Colonic mucosa (tissue), 4 donors: Measurements from ENCODE around the gene ZNF516. TPM values are rescaled to one million over a fixed set of nuclear protein-coding genes. Genes with fewer than 3 reads are reported as not detected.

ENCODE experiments used
- DNase-seq: peaks from one replicate; pipeline ENCODE4 v3.0.0-alpha.2; 2020
- H3K27ac ChIP-seq: fragments of 200-600 bp; one replicate; pipeline ENCODE4 v1.8.0; 2021
- H3K27me3 ChIP-seq: fragments of 200-600 bp; one replicate; pipeline ENCODE4 v1.8.0; 2021
- H3K36me3 ChIP-seq: fragments of 200-600 bp; one replicate; pipeline ENCODE4 v1.8.0; 2021
- H3K4me1 ChIP-seq: fragments of 200-600 bp; one replicate; pipeline ENCODE4 v1.8.0; 2021; ENCODE audit warnings: mild to moderate bottlenecking
- H3K4me3 ChIP-seq: fragments of 200-600 bp; one replicate; pipeline ENCODE4 v1.8.0; 2021
- H3K9ac ChIP-seq, 2 donors: one replicate each; pipeline ENCODE4 v1.7.0; 2013; ENCODE audit warnings: control low read depth in 2 of 2, low read depth in 2 of 2, low read length in 2 of 2
- H3K9me3 ChIP-seq: fragments of 200-600 bp; one replicate; pipeline ENCODE4 v1.8.0; 2021
- intact Hi-C: fragments of 100-400 bp; cut with DNase I; formaldehyde crosslinking; loops from one replicate; pipeline ENCODE4 v1.14.1; 2022
- total RNA-seq, 2 donors: library from RNA; stranded (reverse); fragmentation: NEBNext Ultra II Directional in 1 of 2; extraction: Animal tissue kit (Norgen Biotek cat#: 25700) in 1 of 2; gene quantifications; one replicate each; pipeline ENCODE4 v1.2.1, GENCODE V29; 2021
- TF ChIP-seq, protein P1 (sequence below): fragments of 200-600 bp; IDR thresholded peaks from one replicate; pipeline ENCODE4 v1.8.0; 2022; ENCODE audit warnings: antibody characterized with exemption, mild to moderate bottlenecking
- donor health status: healthy.
- donor health status: DM: no; HTN: no; CAD: no.
- donor health status: DM: no; HTN: no; CAD: no.

Gene ZNF516
- total RNA-seq, 2 donors from 2014 or later: 15.2 to 21.3 TPM

DNA sequence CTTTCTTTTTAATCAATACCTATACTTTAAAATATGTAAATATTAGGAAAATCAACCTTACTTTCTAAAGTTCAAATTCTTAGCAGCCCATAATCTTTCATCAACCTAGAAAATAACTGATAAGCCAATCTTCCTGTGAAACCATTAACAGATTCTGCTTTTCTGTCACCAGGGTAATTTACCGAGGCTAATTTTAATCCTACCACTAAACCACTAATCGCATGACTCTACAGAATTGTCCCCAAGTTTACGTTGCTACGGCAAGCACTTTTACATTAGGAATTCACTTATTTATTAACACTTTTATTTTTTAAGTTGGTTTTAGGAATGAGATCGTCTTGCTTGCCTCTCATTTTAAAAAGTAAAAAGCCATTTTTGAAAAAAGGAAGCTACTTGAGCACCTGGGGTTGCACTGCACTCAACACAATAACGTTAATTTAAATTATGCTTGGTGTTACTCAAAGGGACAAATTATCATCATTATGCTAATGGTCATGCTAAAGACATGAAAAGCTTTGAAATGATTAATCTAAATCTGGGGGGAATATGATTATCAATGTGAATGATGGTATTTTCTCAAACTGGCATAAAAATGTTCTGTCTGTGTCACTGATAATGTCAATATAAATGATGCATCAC lies 10.2 kb downstream of the ZNF516 start:
- intact Hi-C loops: no loop called here
- Histone ChIP-seq H3K4me3 (no peak overlapping the region), H3K36me3 (no peaks in the 10 kb centered on the region), H3K27me3 (no peaks in the 10 kb centered on the region), H3K27ac (no peak overlapping the region), H3K9me3 (no peaks in the 10 kb centered on the region), H3K4me1 (no peaks in the 10 kb centered on the region), H3K9ac (no peak overlapping the region)
- TF ChIP-seq, protein P1, sequence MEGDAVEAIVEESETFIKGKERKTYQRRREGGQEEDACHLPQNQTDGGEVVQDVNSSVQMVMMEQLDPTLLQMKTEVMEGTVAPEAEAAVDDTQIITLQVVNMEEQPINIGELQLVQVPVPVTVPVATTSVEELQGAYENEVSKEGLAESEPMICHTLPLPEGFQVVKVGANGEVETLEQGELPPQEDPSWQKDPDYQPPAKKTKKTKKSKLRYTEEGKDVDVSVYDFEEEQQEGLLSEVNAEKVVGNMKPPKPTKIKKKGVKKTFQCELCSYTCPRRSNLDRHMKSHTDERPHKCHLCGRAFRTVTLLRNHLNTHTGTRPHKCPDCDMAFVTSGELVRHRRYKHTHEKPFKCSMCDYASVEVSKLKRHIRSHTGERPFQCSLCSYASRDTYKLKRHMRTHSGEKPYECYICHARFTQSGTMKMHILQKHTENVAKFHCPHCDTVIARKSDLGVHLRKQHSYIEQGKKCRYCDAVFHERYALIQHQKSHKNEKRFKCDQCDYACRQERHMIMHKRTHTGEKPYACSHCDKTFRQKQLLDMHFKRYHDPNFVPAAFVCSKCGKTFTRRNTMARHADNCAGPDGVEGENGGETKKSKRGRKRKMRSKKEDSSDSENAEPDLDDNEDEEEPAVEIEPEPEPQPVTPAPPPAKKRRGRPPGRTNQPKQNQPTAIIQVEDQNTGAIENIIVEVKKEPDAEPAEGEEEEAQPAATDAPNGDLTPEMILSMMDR: no peak
- no peak for DNase-seq

GRCh38 chr18:76483780-76484179 lies 11.3 kb downstream of the ZNF516 start:
- Histone ChIP-seq H3K9me3 (no peaks in the 10 kb centered on the region), H3K9ac (no peak overlapping the region), H3K27me3 (no peaks in the 10 kb centered on the region), H3K27ac (no peak overlapping the region), H3K4me1 (no peaks in the 10 kb centered on the region), H3K4me3 (no peak overlapping the region), H3K36me3 (no peaks in the 10 kb centered on the region)
- no peak for DNase-seq
- intact Hi-C loops: no loop called here
- TF ChIP-seq, protein P1: no peak

GRCh38 chr18:76482971-76483691 lies 11.9 kb downstream of the ZNF516 start:
- no peaks in the 10 kb centered on the region for H3K27me3 ChIP-seq
- TF ChIP-seq, protein P1: no peak
- H3K36me3 ChIP-seq: no peaks in the 10 kb centered on the region
- no peak overlapping the region for H3K4me3 ChIP-seq
- intact Hi-C loops: no loop called here
- no peak overlapping the region for H3K27ac ChIP-seq
- no peaks in the 10 kb centered on the region for H3K9me3 ChIP-seq
- no peaks in the 10 kb centered on the region for H3K4me1 ChIP-seq
- H3K9ac ChIP-seq: no peak overlapping the region
- no peak for DNase-seq

- DNase-seq: no peak
- Histone ChIP-seq H3K36me3 (no peaks in the 10 kb centered on the region), H3K9me3 (no peaks in the 10 kb centered on the region), H3K27me3 (no peaks in the 10 kb centered on the region), H3K4me1 (peaks cover 3% of the 10 kb centered on the region), H3K27ac (no peak overlapping the region), H3K4me3 (no peak overlapping the region), H3K9ac (no peak overlapping the region)
- intact Hi-C loops: no loop called here
- TF ChIP-seq, protein P1: no peak
Measured at GRCh38 chr18:76482267-76482666, 12.8 kb downstream of the ZNF516 start.

DNA sequence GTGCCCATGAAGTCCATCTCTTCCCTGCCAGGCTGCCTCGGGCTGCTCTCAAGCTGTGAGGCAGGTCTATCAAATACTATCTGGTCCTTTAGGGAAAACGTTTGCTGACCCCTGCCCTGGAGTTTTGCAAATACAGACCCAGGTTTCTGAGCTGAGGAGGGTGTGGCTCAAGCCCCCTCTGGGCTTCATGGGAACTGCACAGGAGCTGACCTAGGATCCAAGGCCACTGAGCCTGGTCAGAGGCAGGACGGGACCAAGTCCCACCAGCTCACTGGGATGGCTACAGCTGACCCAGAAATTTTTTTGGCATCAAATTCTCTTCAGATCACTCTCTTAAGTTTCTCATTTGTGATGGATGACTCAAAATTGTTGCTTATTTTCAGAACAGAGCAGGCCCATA lies 14.1 kb downstream of the ZNF516 start:
- H3K36me3 ChIP-seq: no peaks in the 10 kb centered on the region
- TF ChIP-seq, protein P1: no peak
- no peak for DNase-seq
- H3K27me3 ChIP-seq: no peaks in the 10 kb centered on the region
- H3K4me3 ChIP-seq: no peak overlapping the region
- H3K4me1 ChIP-seq: peaks cover 3% of the 10 kb centered on the region
- no peaks in the 10 kb centered on the region for H3K9me3 ChIP-seq
- no peak overlapping the region for H3K27ac ChIP-seq
- no peak overlapping the region for H3K9ac ChIP-seq
- intact Hi-C loops: no loop called here
